GM18498 (cell line): ENCODE results near the gene BCAP31.

Experiments used
- ATAC-seq: cut with Tn5 transposase; IDR thresholded peaks from one replicate; pipeline ENCODE4 v1.9.1; 2021; ENCODE audit warnings: mild to moderate bottlenecking, moderate library complexity; ENCODE audit not compliant: unreplicated experiment

The BCAP31 gene

GRCh38 chrX:153659268-153659667, 64.9 kb downstream of the BCAP31 start:
- ATAC-seq: no peak

GRCh38 chrX:153657161-153657560, 67.0 kb downstream of the BCAP31 start:
- ATAC-seq: no peak

GRCh38 chrX:153653556-153653955, 70.6 kb downstream of the BCAP31 start:
- ATAC-seq: no peak

- ATAC-seq: no peak
Observed at GRCh38 chrX:153651540-153652079, 72.6 kb downstream of the BCAP31 start.

GRCh38 chrX:153650959-153651358, 73.2 kb downstream of the BCAP31 start:
- no peak for ATAC-seq
